Hematopoietic multipotent progenitor cell treated with erythropoietin and hydrocortisone succinate and interleukin-3 and kit ligand, for 17 days (in vitro differentiated cells): Measurements from ENCODE around the gene FN3K.

ENCODE experiments used
- DNase-seq: peaks from one replicate; pipeline ENCODE4 v3.0.0-alpha.2; 2015; ENCODE audit warnings: low spot score

The FN3K gene

GRCh38 chr17:82795615-82796014, 60.2 kb downstream of the FN3K start:
- no peak for DNase-seq

GRCh38 chr17:82797061-82797460, 61.6 kb downstream of the FN3K start:
- DNase-seq: no peak

GRCh38 chr17:82798752-82799151, 63.3 kb downstream of the FN3K start:
- no peak for DNase-seq

- no peak for DNase-seq
Observed at GRCh38 chr17:82799591-82799990, 64.2 kb downstream of the FN3K start.
